Adrenal gland (tissue), 5 donors: ENCODE measurements around the gene ANKS3.

Experiments
- CTCF ChIP-seq, 6 experiments: fragments of 450-650 bp in 4 of 6; fragments of 200-600 bp in 2 of 6; sonication (generic) in 1 of 6; IDR thresholded peaks; 1 replicate in 5 of 6; 2 replicates in 1 of 6; pipeline versions ENCODE4 v1.5.1 to v1.8.0; 2016 to 2021; ENCODE audit warnings: antibody characterized with exemption in 6 of 6, mild to moderate bottlenecking in 2 of 6, moderate library complexity in 1 of 6
- POLR2A ChIP-seq, 2 donors: fragments of 450-650 bp; IDR thresholded peaks; one replicate each; pipeline ENCODE4 v1.6.1; 2017; ENCODE audit warnings: antibody characterized with exemption in 2 of 2, mild to moderate bottlenecking in 2 of 2, moderate library complexity in 1 of 2
- donor health status: DM: no; HTN: no; CAD: no.

- no peak for TF ChIP-seq POLR2A (IDR thresholded peaks at IDR 0.05)
- no peak for TF ChIP-seq CTCF (IDR thresholded peaks at IDR 0.05)
Measured at GRCh38 chr16:4673387-4674046, 60.6 kb downstream of the ANKS3 start.
